Type B pancreatic cell (in vitro differentiated cells): Measurements from ENCODE around the gene TOM1L2. TPM values are rescaled to one million over a fixed set of nuclear protein-coding genes. Genes with fewer than 3 reads are reported as not detected.

Experiments used
- DNase-seq: peaks from one replicate; pipeline ENCODE4 v3.0.0; 2021; ENCODE audit warnings: mixed read lengths; ENCODE audit not compliant: unreplicated experiment; ENCODE audit errors: extremely low spot score
- H3K27ac Mint-ChIP-seq: 2 replicates; pipeline ENCODE4 v1.8.0; 2021; ENCODE audit warnings: mild to moderate bottlenecking, mixed read lengths
- H3K27me3 Mint-ChIP-seq: 2 replicates; pipeline ENCODE4 v1.8.0; 2021; ENCODE audit warnings: mixed read lengths
- H3K36me3 Mint-ChIP-seq: 2 replicates; pipeline ENCODE4 v1.8.0; 2021; ENCODE audit warnings: mixed read lengths
- H3K4me1 Mint-ChIP-seq: one replicate; pipeline ENCODE4 v1.8.0; 2021; ENCODE audit warnings: mixed read lengths; ENCODE audit not compliant: unreplicated experiment
- H3K4me3 Mint-ChIP-seq: 2 replicates; pipeline ENCODE4 v1.8.0; 2021; ENCODE audit warnings: mild to moderate bottlenecking, mixed read lengths
- H3K9me3 Mint-ChIP-seq: 2 replicates; pipeline ENCODE4 v1.8.0; 2021; ENCODE audit warnings: mixed read lengths
- total RNA-seq: library from RNA; stranded (reverse); gene quantifications from 2 replicates; pipeline ENCODE4 v1.2.1, GENCODE V29; 2021; ENCODE audit warnings: low replicate concordance
- TF ChIP-seq, protein P1 (sequence below): fragments of 200-600 bp; sonication (generic); conservative IDR thresholded peaks from 2 replicates; pipeline ENCODE4 v1.5.0; 2021; ENCODE audit warnings: antibody characterized with exemption, mild to moderate bottlenecking

TOM1L2 gene
- total RNA-seq, 1 donor from 2014 or later: 62.5 TPM

DNA sequence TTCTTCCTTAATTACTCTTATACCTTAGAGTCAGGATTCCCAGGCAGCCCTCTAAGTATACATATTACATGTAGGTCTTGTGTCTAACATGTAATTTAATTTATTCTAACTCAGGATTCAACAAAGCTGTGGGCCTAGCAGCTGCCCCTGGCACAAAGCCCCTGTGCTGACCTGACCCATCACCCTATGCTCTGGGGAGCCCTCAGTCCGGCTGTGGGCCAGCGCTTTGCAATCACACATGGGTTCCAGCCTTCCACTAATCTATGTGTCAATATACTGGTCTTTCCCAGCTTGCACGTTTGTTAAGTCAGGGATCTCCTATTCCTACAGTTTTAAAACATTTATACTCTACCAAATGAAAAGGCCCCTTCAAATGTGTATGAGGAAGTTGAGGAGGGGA lies 72.7 kb downstream of the TOM1L2 start:
- peaks cover 13% of the 10 kb centered on the region for H3K4me1 Mint-ChIP-seq
- DNase-seq: no peak

DNA sequence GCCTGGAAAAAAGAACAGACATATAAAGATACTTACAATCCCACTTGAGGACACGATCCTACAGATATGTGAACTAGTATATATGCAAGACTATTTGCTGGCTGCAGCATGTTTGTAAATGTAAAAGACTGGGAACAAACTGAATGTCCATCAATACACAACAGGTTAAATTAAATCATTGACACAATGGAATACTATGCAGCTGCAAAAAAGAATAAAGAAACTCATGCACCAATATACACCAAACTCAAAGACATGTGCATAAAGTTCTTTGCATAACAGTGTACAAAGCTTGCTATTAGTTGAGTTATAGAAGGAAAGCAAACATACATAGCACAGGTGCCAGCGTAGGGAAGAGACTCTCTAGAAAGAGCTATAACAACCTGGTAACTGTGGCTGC lies 73.5 kb downstream of the TOM1L2 start:
- no peak for DNase-seq
- peaks cover 15% of the 10 kb centered on the region for H3K36me3 Mint-ChIP-seq
- peaks cover 13% of the 10 kb centered on the region for H3K4me1 Mint-ChIP-seq
- H3K27me3 Mint-ChIP-seq: no peaks in the 10 kb centered on the region
- H3K27ac Mint-ChIP-seq: no peak overlapping the region
- TF ChIP-seq, protein P1, sequence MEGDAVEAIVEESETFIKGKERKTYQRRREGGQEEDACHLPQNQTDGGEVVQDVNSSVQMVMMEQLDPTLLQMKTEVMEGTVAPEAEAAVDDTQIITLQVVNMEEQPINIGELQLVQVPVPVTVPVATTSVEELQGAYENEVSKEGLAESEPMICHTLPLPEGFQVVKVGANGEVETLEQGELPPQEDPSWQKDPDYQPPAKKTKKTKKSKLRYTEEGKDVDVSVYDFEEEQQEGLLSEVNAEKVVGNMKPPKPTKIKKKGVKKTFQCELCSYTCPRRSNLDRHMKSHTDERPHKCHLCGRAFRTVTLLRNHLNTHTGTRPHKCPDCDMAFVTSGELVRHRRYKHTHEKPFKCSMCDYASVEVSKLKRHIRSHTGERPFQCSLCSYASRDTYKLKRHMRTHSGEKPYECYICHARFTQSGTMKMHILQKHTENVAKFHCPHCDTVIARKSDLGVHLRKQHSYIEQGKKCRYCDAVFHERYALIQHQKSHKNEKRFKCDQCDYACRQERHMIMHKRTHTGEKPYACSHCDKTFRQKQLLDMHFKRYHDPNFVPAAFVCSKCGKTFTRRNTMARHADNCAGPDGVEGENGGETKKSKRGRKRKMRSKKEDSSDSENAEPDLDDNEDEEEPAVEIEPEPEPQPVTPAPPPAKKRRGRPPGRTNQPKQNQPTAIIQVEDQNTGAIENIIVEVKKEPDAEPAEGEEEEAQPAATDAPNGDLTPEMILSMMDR: no peak
- H3K9me3 Mint-ChIP-seq: no peaks in the 10 kb centered on the region
- no peak overlapping the region for H3K4me3 Mint-ChIP-seq

More for the DNA sequence above, 72.7 kb downstream of the TOM1L2 start:
- TF ChIP-seq, protein P1: no peak
- Mint-ChIP-seq H3K9me3 (no peaks in the 10 kb centered on the region), H3K27ac (no peak overlapping the region), H3K36me3 (peaks cover 15% of the 10 kb centered on the region), H3K27me3 (no peaks in the 10 kb centered on the region), H3K4me3 (no peak overlapping the region)

DNA sequence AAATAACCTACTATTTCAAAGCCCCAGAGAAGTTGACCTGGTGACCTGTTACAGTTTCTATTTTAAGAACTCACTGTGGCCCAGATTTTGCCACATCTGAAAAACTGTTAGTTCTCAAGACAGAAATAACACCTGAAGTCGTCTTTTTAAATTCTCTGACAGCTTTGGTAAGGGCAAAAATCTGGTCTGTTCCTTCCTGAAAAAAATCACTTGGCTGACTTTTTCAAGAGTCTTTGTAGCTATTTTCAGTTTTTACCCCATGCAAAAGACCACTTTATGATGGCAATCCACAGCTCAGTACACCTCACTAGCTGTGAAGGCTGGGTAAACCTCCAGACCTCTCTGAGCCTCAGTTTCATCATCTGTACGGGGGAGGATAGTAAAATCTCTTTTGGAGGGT lies 74.8 kb downstream of the TOM1L2 start:
- Mint-ChIP-seq H3K27me3 (no peaks in the 10 kb centered on the region), H3K27ac (no peak overlapping the region), H3K36me3 (peaks cover 24% of the 10 kb centered on the region), H3K4me3 (no peak overlapping the region), H3K4me1 (peaks cover 13% of the 10 kb centered on the region), H3K9me3 (no peaks in the 10 kb centered on the region)
- no peak for DNase-seq
- TF ChIP-seq, protein P1: no peak

DNA sequence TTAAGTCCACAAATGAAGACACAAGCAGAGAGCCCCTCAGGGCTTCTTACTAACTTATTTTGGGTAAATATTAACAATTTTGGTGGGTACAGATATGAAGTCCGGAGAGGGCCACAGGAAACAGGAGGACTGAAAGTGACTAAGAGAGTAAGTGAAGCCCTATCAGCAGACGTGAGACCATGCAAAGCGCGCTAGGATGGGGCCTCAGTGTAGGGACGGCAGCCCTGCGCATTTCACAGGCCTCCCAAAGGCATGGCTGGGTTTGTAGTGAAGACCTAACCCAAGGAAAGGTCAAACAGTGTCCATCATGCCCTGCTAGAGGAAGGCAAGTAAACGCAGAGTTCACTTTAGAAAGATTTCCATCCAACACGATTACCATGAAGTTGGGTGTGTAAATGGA lies 75.5 kb downstream of the TOM1L2 start:
- TF ChIP-seq, protein P1: no peak
- Mint-ChIP-seq H3K4me1 (peaks cover 13% of the 10 kb centered on the region), H3K36me3 (peaks cover 26% of the 10 kb centered on the region), H3K4me3 (no peak overlapping the region), H3K27ac (no peak overlapping the region), H3K27me3 (no peaks in the 10 kb centered on the region), H3K9me3 (no peaks in the 10 kb centered on the region)
- DNase-seq: no peak

DNA sequence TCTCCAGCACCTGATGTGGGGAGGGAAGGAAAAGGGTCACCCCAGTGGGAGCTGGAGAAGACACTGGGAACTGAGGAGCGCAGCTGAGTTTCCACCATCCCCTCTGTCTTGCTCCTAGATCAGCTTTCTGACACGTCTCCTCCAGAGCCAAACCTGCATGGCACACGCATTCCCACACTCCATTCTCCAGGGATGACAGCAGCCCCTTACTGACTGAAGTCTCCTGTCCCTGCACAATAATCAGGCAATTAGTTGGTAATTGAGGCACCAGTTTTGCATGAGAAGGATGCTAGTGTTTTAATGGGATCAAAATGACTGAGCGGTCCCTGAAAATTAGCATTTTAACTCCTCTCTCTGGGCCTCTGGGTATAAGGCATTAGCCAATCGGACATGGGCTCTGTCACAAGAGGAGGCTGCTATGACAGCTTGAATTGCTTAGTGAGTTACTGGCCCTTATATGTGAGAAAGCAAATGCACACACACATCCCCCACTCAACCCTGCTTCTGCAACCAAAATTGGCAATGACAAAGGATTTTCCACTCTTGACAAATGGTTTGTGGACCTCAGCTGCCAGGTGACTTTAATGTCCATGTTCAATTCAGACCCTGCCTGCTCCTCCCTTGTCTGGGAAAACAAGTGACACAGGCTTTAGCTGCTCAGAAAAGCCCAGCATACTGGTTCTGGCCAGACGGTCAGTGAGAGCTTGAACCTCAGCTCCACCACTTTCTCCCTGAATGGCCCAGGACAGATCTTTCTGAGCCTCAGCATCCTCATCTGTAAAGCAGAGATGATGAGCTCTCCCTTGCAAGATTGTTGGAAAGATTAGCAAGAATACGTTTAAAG lies 78.2 kb downstream of the TOM1L2 start:
- peaks cover 30% of the 10 kb centered on the region for H3K36me3 Mint-ChIP-seq
- no peak overlapping the region for H3K4me3 Mint-ChIP-seq
- DNase-seq: no peak
- no peak overlapping the region for H3K27ac Mint-ChIP-seq
- H3K4me1 Mint-ChIP-seq: peaks cover 4% of the 10 kb centered on the region
- H3K27me3 Mint-ChIP-seq: no peaks in the 10 kb centered on the region
- TF ChIP-seq, protein P1: no peak
- H3K9me3 Mint-ChIP-seq: no peaks in the 10 kb centered on the region
